ENCODE measurements around the gene GFRA4.

GRCh38 chr20:3659492-3660261 is 3.5 kb downstream of the GFRA4 start:
- TF ChIP-seq GATA2 (IDR thresholded peaks at IDR 0.05; ENCODE audit: low read depth, low read length) (no peak), GATA3 (IDR thresholded peaks at IDR 0.05; ENCODE audit: low read depth, low read length) (no peak)

Measured in SH-SY5Y (cell line).